HG03045 (cell line): ENCODE results near the gene KIAA0513.

Experiments
- ATAC-seq: cut with Tn5 transposase; IDR thresholded peaks from one replicate; pipeline ENCODE4 v1.9.1; 2021; ENCODE audit warnings: mild to moderate bottlenecking, moderate library complexity; ENCODE audit not compliant: unreplicated experiment

Gene KIAA0513

DNA sequence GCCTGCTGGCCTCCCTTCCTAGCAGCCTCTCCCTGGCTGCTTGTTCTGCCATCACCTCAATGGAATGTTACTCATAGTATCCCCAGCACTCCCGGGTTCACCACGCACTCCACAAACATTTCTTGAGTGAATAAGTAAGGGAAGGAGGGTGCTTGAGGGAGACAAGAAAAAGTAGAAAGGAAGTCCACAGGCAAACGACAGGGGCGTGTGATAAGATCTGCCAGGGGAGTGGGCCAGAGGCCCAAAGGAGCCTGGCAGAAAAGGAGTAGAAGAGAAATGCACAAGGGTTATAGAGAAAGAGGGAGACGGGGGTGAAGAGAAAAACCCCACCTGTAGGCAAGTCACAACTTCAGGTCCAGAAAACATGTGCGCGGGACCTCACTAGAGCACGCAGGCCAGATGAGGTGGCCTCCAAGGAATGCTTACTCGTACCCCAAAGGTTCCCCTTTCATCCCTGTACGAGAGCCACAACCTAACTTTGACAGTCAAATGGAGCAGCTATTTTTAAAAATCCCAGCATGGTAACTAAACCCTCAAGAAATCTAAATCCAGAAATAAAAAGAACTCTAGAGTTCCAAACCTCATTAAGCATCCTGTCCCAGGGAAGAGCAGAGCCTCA lies 22.9 kb upstream of the KIAA0513 start:
- no peak for ATAC-seq

DNA sequence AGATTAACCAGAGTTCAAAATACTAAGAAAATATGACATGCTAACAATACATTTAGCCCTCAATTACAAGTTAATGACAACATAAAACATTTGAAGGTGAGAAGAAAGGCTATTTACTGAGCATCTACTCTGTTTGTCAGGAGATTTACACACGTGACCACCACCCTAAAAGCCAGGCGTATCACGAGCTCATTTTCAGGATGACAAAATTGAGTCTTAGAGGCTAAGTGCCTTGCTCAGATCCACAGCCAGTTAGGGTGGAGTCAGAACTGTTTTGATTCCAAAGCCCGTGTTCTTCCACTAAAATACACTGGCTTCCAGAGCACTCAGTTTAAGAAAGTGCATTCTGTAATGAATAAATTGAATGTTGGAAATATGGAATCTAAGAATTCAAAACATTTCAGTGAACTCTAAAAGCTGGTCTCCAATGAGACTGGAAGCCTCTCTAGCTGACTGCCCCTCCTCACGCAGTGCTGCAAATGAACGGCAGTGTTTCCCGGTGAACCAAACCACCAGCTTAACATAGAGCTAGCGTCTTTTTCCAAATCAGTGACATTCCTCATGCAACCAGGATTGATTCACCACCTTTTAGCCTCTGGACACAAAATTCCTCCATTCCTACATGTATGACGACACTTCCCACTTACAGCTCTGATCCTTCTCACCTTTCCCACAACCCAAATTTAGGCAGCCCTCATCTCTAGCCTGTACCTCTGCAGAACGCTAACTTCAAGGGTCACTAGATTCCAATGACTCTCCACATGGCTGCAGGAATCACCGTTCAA lies 22.1 kb upstream of the KIAA0513 start:
- no peak for ATAC-seq

DNA sequence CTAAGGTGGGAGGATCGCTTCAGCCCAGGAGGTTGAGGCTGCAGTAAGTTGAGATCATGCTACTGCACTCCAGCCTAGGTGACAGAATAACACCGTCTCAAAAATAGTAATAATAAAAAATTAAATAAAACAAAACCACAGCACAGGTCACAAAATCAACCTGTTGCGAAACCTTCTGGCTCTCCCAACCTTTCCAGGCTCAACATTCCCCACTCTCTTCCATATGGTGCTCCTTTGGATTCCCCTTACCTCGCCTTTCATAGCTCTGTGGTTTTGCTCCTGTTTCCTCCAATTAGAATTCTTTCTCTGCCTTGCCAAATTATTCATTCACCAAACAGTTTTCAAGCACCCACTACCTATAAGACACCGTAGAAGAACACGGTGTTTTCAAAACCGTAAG lies 21.0 kb upstream of the KIAA0513 start:
- no peak for ATAC-seq

DNA sequence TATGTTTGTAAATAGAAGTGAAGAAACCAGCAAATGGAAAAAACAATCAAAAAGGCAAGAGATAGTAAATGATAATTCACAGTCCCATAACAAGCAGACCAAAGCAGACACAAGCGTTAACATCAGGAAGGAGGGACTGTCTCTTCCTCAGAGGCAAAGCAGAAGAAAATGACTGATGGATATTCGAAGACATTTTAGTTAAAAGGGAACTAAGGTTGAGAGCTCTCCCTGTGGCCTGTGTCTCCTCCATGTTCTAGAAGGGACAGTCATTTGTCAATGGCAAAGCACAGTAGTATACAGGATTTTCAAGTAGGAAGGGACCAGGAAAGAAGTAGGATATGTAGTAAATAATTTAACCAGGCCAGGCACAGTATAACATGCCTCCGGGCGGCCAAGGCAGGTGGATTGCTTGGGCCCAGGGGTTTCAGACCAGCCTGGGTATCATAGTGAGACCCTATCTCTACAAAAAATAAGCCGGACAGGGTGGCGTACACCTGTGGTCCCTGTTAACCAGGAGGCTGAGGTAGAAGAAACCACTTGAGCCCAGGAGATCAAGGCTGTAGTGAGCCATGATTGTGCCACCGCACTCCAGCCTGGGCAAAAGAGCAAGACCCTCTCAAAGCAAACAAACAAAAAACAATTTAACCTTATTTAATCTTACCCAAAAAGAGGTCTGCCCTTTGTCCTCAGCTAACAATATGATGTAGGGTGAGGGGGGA lies 19.9 kb upstream of the KIAA0513 start:
- no peak for ATAC-seq

DNA sequence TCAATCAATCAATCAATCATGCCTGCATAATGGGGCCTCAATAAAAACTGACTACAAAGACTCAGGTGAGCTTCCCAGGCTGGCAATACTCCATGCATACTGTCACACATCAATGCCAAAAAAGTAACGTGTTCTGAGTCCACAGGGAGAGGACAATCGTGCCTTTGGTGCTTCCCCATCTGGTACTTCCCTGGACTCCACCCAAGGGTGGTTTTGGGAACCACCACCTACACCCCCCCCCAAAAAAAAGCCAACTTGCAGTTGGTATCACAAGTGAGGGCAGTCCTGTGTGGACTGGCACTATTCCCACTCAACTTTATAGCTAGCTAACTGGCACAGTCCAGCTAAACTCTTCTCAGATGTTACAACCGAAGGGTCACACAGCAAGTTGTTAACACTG lies 19.3 kb upstream of the KIAA0513 start:
- no peak for ATAC-seq

DNA sequence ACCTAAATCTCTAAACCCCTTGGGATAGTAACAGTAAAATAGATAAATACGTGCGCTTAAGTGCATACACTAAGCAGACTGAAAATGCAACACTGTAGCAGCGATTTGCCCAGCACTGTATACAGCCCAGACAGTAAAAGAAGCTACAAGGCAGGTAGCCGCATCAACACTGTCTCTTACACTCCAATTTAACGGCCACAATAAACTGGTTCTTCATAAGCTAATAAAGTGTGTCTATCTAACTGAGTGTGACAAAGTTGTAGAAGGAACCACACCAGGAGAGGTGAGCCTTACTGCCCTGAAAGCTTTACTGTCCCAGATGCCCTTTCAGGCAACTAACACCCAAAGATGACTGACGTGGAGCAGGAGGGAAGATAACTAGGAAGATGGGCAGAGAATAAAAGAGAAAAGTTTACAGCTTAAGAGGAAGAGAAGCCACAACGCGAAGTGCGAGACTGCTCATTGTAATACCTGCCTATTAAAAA lies 17.1 kb upstream of the KIAA0513 start:
- no peak for ATAC-seq

DNA sequence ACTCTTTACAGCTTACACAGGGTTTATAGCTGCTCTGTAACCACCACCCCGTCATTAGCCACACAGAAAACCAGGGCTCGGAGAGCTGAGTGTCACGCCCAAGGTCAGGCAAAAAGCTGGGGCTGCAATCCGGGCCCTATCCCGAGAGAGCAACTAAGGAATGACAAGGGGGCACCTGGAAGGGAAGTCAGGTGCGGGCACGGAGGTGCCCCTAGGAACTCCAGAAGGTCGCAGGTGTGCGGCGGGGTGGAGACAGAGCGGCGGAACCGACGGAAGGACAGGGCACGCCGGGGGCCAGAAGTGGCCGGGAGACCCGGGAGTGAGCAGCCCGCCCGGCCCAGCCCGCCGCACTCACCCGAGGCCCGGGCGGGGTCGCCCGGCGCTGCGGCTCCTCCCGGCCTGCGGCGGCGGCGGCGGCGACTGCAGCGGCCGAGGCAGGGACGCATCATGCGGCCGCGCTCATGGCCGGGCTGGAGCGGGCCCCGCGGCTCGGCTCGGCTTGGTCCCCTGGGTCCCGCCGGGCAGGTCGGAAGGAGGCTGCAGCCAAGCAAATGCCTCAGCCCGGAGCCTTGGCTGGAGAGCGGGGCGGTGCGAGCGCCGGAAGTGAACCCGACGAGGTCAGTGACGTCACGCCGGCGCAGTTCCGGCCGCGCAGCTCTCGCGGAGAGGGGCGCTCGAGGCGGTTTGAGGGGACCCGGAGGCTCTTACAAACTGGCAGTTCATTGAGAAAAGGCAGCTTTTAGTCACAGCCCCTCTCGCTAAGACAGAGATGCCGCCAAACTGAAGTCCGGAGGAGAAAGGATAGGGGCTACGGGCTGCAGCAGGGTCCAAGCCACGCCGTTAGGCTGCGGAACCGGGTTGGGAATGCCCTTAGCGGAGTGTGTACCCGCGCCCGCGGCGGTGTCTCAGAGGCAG lies 16.4 kb upstream of the KIAA0513 start, which contains the start of gene ZDHHC7:
ZDHHC7 (minus strand) TSS at position 605 of the 915 bp plus-strand sequence. CDS start 20,917 bp downstream, outside the sequence.
- ATAC-seq, result peak; percentile 89

DNA sequence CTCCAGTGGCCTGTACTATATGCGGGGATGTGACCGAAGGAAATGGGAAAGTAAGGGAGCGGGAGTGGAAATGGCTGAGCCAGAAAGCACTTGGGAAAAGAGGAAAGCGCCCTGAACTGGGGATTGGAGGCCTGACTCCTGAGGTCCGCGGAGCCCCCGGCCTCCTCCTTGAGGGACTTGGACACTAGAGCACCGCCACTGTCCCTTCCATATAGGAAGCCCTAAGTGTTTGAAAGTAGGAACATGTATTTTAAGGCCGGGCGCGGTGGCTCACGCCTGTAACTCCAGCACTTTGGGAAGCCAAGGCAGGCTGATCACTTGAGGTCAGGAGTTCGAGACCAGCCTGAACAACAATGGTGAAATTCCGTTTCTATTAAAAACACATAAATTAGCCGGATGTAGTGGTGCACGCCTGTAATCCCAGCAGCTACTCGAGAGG lies 15.7 kb upstream of the KIAA0513 start:
- ATAC-seq, result no peak

DNA sequence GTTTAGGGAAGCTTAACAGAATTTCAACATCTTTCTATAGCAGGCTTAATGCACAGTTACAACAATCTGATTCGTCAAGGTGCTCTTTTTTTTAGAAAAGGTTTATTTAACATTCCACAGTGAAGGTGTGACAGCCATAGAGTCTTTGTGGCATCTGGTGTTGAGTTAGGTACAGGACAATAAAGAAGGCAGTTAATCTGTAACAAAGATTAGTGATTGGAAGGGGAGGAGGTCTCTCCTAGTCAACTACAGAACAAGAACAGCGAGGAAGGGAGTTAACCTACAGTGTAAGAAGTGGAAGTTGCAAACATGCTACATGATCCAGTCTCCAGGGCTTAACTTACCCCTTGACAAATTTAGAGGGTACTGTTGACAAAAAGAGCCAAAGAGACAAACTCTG lies 13.3 kb upstream of the KIAA0513 start:
- no peak for ATAC-seq

DNA sequence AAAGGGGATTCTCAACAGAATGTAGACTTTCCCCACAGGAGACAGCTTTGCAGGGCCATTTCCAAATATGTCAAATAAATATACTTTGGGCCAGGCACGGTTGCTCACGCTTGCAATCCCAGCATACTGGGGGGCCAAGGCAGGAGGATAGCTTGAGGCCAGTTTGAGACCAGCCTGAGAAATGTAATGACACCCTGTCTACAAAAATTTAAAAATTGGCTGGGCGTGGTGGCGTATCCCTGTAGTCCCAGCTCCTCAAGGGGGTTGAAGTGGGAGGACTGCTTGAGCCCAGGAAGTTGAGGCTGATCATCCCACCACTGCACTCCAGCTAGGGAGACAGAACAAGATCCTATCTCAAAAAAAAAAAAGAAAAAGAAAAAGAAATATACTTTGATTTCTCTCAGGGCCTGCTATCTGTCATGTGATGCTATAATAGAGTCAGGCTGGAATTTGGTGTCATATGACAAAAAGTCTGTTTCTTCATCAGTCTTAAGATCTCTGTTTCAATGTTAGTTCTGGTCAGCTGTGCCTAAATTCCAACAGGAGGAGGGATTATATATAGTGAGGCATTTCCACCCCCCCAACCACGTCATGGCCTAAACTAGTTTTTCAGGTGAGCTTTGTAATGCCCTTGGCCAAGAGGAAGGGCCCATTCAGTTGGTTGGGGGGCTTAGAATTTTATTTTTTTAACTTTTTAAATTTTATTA lies 12.0 kb upstream of the KIAA0513 start:
- ATAC-seq, result no peak

DNA sequence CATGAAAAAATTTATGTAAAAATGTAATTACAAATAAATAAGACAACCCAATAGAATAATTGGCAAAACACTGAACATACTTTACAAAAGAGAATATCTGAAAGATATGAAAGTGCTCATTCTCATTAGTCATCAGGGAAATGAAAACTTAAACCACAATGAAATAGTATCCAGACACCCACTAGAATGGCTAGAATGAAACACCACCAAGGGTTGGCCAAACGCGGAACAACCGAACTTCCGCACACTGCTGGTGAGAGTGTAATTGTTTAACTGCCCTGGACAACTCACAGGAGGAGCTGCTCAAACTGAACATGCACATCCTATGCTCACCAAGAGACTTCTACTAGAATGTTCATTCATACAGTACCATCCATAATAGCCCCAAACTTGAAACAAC lies 10.4 kb upstream of the KIAA0513 start:
- no peak for ATAC-seq

DNA sequence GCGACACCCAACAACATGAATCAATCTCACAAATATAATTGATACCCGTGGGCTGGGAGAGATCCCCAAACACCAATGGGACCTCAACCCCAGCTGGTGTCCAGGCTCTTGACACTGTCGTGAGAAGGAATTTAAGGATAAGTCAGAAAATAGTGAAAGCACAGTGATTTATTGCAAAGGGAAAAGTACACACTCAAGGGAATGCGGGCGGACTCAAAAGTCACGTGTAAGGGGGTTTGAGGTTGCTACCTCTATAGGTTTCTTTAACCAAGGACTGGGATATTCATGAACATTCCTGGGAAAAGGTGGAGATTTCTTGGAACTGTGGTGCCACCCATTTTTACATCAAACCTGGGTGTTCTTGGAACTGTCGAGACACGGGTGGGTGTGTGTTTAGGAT lies 10.0 kb upstream of the KIAA0513 start:
- ATAC-seq, result no peak

DNA sequence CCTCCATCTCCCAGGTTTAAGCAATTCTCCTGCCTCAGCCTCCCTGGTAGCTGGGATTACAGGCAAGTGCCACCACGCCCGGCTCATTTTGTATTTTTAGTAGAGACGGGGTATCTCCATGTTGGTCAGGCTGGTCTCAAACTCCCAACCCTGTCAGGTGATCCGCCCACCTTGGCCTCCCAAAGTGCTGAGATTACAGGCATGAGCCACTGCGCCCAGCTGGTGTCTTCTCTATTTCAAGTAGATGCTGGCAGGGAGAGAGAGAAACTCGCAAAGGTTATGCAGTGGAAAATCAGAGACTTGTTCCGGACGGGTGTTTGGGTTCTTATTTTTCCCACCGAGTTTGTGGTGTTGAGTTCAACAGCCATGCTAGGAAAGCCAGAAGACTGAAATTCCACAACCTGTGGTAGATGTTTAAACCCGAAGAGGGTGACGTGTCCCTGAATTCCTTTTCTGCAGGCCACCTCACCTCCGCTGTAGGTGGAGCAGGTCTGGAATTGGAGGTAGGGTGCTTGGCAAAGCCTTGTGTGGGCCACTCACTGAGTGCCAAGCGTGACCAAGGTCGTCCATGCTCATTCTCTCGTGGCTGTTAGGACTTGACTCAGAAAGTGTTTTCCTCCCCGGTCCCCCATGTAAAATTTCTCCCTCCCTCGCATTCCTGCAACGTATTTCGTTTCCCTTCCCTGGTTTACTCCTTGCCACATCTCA lies 8.9 kb upstream of the KIAA0513 start:
- no peak for ATAC-seq

DNA sequence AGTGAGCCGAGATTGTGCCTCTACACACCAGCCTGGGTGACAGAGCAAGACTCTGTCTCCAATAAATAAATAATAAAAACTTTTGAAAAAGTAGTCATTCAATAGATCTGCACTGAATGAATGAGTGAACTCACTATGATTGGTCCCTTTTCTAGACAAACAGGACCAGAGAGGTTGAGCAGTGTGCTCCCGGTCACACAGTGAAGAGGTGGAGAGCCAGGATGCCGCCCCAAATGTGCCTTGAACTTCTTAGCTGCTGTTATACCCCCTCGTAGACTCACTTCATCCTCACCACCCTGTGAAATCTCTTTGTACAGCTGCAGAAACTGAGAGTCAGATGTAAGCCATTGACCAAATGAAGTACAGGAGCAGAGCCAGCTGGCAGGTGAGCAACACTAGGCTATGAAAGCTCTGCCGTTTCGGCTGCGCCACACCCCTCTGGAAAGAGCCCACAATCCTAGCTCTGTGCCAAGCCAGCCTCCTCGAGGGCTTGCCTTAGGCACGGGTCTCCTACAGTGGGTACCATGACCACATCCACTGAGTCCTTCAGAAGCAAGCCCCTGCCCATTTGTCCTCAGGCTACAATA lies 7.8 kb upstream of the KIAA0513 start:
- ATAC-seq, result no peak

DNA sequence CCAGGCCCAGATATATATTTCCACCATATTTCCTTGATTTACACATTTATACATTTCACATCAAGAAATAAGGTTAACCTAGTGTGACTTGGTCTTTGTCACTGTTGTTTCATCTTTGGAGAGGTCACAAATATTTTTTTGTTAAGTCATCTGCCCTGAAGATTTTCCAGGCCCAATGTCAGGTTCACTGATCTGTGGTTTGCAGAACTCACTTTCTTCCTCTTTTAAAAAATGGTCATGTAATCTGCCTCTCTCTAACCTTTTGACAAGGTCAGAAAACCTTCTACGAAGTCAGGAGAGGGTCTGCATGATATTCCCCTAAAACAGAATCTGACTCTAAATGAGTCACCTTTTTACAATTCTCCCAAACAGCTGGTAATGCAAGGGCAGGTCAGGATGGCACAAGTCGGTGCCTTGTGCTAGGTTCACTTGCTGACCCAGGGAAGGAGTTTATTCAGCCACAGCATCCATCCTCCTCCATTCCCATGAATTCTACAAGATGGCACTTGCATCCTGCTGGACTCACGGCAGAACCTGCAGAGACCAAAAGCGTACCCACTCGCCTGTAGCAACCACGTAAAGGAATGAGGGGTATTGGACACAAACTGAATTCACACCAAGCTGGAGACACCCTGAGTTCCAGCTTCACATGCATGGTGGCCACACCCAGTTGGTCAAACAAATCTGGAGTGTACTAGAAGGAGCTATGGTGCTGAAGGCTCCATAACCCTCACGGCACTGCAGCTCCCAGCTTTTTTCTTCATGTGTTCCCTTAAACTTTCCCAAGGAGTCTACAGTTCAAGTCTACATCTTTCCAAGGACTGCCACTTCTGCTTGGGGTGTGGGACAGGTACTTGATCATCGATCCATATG lies 1.6 kb upstream of the KIAA0513 start:
- ATAC-seq, result no peak

DNA sequence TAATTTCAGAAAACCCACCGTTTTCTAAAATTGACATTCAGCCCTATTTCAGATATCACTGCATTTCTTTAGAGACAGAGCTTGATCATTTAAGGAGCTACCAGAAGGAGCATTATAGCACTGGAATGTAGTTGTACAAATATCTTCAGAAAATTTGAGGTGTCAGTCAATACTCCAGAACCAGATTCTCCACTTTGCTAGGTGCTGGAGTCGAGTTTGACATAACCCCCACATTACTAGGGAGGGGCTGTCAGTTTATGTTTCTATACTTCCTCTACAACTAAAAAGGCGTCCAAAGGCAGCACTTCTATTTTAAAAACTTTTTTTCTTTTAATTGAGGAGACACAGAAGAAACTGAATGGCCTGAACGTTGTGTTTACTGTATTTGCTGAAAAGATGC lies 892 bp upstream of the KIAA0513 start:
- ATAC-seq, result no peak

DNA sequence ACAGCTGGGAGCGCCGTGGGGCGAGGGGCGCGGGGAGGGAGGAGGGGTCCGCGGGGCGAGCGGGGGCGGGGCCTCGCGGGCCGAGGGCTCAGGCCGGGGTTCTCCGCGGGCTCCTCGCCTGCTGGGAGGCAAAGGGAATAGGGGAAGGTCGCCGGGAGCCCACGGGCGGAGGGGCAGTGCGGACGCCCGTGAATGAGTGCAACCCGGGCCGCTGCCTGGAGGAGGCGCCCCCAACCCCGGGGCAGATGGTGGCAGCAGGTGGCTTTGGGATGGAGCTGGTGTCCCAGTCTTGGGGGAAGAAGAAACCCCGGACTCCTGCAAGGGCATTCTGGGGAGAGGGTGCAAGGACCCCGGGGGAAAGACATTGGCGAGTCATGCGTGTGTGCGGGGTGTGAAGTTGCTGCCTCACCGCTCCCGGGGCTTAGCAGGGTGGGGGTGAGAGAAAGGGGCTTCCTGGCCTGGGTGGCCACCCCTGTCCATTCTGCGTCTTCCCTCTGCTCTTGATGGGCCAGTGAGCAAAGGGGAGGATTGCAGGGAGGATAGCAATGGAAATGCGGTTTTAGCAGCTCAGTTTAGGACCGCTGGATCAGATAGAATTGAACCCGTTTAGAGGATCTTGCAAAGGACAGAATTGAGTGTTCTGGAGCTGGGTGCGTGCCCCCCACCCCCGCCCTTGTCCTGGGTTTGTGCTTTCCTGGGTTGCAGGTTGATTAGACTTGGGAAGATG lies 526 bp downstream of the KIAA0513 start:
- ATAC-seq, result peak; percentile 18
